HEK293 (cell line): ENCODE data around the gene EFEMP2.

Experiments
- ATF2 ChIP-seq: fragments of 450-650 bp; formaldehyde crosslinking; IDR thresholded peaks from 2 replicates; pipeline ENCODE4 v1.5.1; 2016; ENCODE audit warnings: missing biosample characterization, missing genetic modification characterization, low read depth
- CTCF ChIP-seq: fragments of 450-650 bp; formaldehyde crosslinking; IDR thresholded peaks from 2 replicates; pipeline ENCODE4 v1.5.1; 2016; ENCODE audit warnings: missing biosample characterization, missing genetic modification characterization
- EGR2 ChIP-seq: fragments of 450-650 bp; formaldehyde crosslinking; IDR thresholded peaks from 2 replicates; pipeline ENCODE4 v1.5.1; 2016; ENCODE audit warnings: low read depth, missing biosample characterization, missing genetic modification characterization
- KLF1 ChIP-seq: fragments of 450-650 bp; formaldehyde crosslinking; IDR thresholded peaks from 2 replicates; pipeline ENCODE4 v1.5.1; 2016; ENCODE audit warnings: missing biosample characterization, missing genetic modification characterization
- SETDB1 ChIP-seq: IDR thresholded peaks from one replicate; pipeline ENCODE4 v1.6.1; 2017; ENCODE audit warnings: mild to moderate bottlenecking, low read length, moderate library complexity, mixed read lengths; ENCODE audit not compliant: insufficient read length
- ZBTB10 ChIP-seq: fragments of 450-650 bp; formaldehyde crosslinking; IDR thresholded peaks from 2 replicates; pipeline ENCODE4 v1.5.1; 2016; ENCODE audit warnings: missing biosample characterization, missing genetic modification characterization
- ZBTB11 ChIP-seq: fragments of 450-650 bp; formaldehyde crosslinking; conservative IDR thresholded peaks from 2 replicates; pipeline ENCODE4 v1.5.1; 2016; ENCODE audit warnings: low read depth, missing biosample characterization, missing genetic modification characterization
- ZNF639 ChIP-seq: fragments of 450-650 bp; formaldehyde crosslinking; IDR thresholded peaks from 2 replicates; pipeline ENCODE4 v1.5.1; 2016; ENCODE audit warnings: missing biosample characterization, missing genetic modification characterization

- TF ChIP-seq CTCF (tag by site-specific recombination) (no peak), KLF1 (tag by site-specific recombination) (no peak), ZBTB11 (no peak), ZBTB10 (tag by site-specific recombination) (no peak), ATF2 (tag by site-specific recombination) (no peak), ZNF639 (no peak), SETDB1 (no peak), EGR2 (tag by site-specific recombination) (no peak)
Measured at GRCh38 chr11:65870706-65871681, 1.6 kb downstream of the EFEMP2 start.
